Glutamatergic neuron (in vitro differentiated cells): Measurements from ENCODE around the gene TTC28. TPM values are rescaled to one million over a fixed set of nuclear protein-coding genes. Genes with fewer than 3 reads are reported as not detected.

Experiments used
- DNase-seq: peaks from one replicate; pipeline ENCODE4 v3.0.0; 2022
- H3K27ac Mint-ChIP-seq: one replicate; pipeline ENCODE4 v1.8.0; 2020; ENCODE audit warnings: mild to moderate bottlenecking, mixed read lengths, inconsistent platforms; ENCODE audit not compliant: unreplicated experiment
- H3K27me3 Mint-ChIP-seq: one replicate; pipeline ENCODE4 v1.8.0; 2020; ENCODE audit warnings: mild to moderate bottlenecking, moderate library complexity, mixed read lengths, inconsistent platforms; ENCODE audit not compliant: unreplicated experiment
- H3K36me3 Mint-ChIP-seq: one replicate; pipeline ENCODE4 v1.8.0; 2020; ENCODE audit warnings: mild to moderate bottlenecking, mixed read lengths, inconsistent platforms; ENCODE audit not compliant: unreplicated experiment
- H3K4me1 Mint-ChIP-seq: one replicate; pipeline ENCODE4 v1.8.0; 2020; ENCODE audit warnings: mild to moderate bottlenecking, low read depth, mixed read lengths, inconsistent platforms; ENCODE audit not compliant: unreplicated experiment
- H3K4me3 Mint-ChIP-seq: one replicate; pipeline ENCODE4 v1.8.0; 2020; ENCODE audit warnings: mild to moderate bottlenecking, mixed read lengths, inconsistent platforms; ENCODE audit not compliant: unreplicated experiment
- H3K9me3 Mint-ChIP-seq: one replicate; pipeline ENCODE4 v1.8.0; 2020; ENCODE audit warnings: mild to moderate bottlenecking, moderate library complexity, mixed read lengths, inconsistent platforms; ENCODE audit not compliant: unreplicated experiment
- CTCF ChIP-seq: fragments of 200-600 bp; sonication (generic); IDR thresholded peaks from one replicate; pipeline ENCODE4 v1.5.0; 2021; ENCODE audit not compliant: partially characterized antibody, unreplicated experiment
- total RNA-seq: library from RNA; stranded (reverse); fragmentation: NEBNext Ultra II Directional; extraction: Animal tissue kit (Norgen Biotek cat#: 25700); gene quantifications from one replicate; pipeline ENCODE4 v1.2.1, GENCODE V29; 2021; ENCODE audit not compliant: unreplicated experiment

Gene TTC28
- total RNA-seq, 1 donor from 2014 or later = 55.6 TPM

GRCh38 chr22:28310299-28310698, 369.3 kb downstream of the TTC28 start:
- no peak for DNase-seq
- Mint-ChIP-seq H3K27ac (no peak overlapping the region), H3K9me3 (peaks cover 4% of the 10 kb centered on the region), H3K4me1 (peaks cover 3% of the 10 kb centered on the region), H3K4me3 (no peak overlapping the region), H3K36me3 (peaks cover 20% of the 10 kb centered on the region), H3K27me3 (no peaks in the 10 kb centered on the region)
- TF ChIP-seq CTCF = no peak

GRCh38 chr22:28299753-28300152, 379.9 kb downstream of the TTC28 start:
- DNase-seq = no peak
- H3K4me1 Mint-ChIP-seq = peaks cover 4% of the 10 kb centered on the region
- no peaks in the 10 kb centered on the region for H3K36me3 Mint-ChIP-seq
- no peaks in the 10 kb centered on the region for H3K27me3 Mint-ChIP-seq
- H3K9me3 Mint-ChIP-seq = peaks cover 2% of the 10 kb centered on the region
- no peak overlapping the region for H3K4me3 Mint-ChIP-seq
- no peak for TF ChIP-seq CTCF
- no peak overlapping the region for H3K27ac Mint-ChIP-seq

- H3K36me3 Mint-ChIP-seq = no peaks in the 10 kb centered on the region
- no peak overlapping the region for H3K4me3 Mint-ChIP-seq
- DNase-seq = no peak
- no peaks in the 10 kb centered on the region for H3K27me3 Mint-ChIP-seq
- H3K9me3 Mint-ChIP-seq = peaks cover 2% of the 10 kb centered on the region
- H3K4me1 Mint-ChIP-seq = peaks cover 4% of the 10 kb centered on the region
- TF ChIP-seq CTCF = no peak
- H3K27ac Mint-ChIP-seq = no peak overlapping the region
Observed at GRCh38 chr22:28299309-28299708, 380.3 kb downstream of the TTC28 start.

- H3K36me3 Mint-ChIP-seq = no peaks in the 10 kb centered on the region
- no peak for TF ChIP-seq CTCF
- no peak overlapping the region for H3K4me3 Mint-ChIP-seq
- H3K27ac Mint-ChIP-seq = no peak overlapping the region
- H3K9me3 Mint-ChIP-seq = peaks cover 4% of the 10 kb centered on the region
- DNase-seq = no peak
- H3K4me1 Mint-ChIP-seq = peaks cover 4% of the 10 kb centered on the region
- H3K27me3 Mint-ChIP-seq = no peaks in the 10 kb centered on the region
Observed at GRCh38 chr22:28297504-28297903, 382.1 kb downstream of the TTC28 start.

GRCh38 chr22:28296452-28296851, 383.2 kb downstream of the TTC28 start:
- no peak for DNase-seq
- Mint-ChIP-seq H3K9me3 (peaks cover 4% of the 10 kb centered on the region), H3K36me3 (no peaks in the 10 kb centered on the region), H3K27ac (no peak overlapping the region), H3K27me3 (no peaks in the 10 kb centered on the region), H3K4me1 (peaks cover 4% of the 10 kb centered on the region), H3K4me3 (no peak overlapping the region)
- no peak for TF ChIP-seq CTCF
